SW 1271 (cell line): ENCODE data around the gene LRRC27.

Source experiments
- DNase-seq, 2 experiments: peaks; one replicate each; lab custom pipeline; 2025; lab: John Stamatoyannopoulos, UW

LRRC27 gene

DNA sequence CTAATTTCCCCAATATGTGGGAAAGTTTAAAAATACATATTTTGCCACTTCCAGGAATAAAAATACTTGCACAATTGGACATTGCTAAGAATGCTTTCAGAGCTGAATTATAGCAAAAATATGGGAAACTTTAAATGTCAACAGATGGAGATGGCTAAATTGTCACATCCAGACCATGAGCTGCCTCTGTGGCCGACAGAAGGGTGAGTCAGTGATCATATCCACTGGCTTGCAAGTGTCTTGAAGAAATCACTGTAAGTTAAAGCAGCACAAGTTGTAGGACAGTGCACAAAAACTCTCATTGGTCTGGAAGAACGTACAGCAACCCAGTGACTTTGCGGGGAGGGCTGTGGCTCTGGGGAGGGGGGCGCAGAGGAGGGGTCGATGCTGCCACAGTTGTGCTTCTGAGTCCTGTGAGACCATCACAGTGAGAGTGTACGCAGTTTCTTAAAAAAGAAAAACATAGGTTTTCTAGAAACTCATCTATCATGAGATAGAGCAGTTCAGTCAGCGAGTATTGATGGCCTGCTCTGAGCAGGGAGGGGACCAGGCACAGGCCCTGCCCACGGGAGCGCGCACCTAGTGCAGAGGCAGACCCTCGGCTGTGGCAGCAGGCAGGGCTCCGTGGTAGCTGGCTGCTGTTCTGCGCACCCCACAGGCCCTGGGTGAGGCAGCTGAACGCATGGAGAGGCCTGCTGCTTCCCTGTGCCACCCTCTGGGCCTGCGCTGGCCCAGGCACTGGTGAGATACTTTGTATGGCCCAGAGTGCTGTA is 25.5 kb downstream of the LRRC27 start:
- no peak for DNase-seq

DNA sequence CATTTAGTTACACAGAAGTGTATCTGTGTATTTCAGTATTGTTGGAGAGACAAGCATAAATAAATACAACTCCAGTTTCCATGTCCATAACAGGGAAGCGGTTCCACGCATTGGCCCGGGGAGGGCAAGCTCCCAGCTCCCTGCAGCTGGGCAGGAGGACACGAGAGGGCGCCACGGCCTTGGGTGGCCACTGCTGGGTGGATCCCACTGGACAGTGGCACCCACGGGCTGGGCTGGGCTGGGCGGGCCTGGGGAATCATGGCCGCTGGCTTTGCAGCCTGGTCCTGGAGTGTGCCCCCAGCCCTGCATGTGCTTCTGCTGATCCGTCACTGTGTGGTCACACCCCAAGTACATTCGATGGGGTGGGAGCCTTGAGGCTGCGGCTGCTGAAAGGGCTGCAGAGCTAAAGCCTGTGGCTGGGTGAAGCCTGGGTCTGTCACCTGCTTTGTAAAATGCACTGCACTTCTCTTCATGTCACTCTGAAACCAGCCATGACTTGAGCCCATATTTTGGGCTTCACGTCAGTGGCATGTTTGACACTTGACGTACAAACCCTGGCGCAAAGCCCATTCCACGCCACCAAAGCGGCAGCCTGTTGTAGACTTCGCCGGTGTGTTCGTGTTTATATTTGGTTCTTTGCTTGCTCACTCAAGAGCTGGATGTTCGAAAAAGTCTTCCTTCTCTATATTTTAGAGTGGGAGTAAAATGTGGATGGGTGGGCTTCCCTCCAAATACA is 27.5 kb downstream of the LRRC27 start:
- DNase-seq = no peak

DNA sequence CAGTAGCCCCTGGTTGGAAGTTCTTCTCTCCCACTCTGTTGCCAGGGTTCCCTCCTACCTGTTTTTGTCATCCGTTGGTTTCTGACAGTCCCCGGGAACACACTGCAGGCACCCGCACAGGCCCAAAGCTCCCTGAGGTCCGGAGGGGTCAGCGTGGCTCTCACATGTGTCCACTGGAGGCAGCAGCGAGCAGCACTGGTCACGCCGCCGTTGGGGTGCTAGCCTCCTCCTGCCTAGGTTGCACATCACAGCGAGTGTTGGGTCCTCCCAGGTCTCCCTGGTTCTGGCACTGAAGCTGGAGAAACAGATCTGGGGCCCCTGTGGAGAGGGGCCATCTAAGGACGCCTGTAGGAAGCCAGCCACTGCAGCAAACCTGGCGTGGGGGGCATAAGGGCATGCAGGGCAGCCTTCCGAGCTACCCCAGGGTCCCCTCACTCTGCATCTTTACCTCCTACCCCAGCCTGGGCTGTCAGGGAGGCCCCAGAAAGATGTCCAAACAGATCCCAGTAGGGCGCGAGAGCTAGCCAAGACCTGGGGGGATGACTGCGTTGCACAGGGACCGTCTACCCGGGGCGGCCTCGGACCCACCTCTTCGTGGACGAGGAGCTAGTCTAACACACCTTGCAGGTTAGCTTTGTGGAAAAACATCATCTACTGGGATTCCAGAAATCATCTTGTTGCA is 28.9 kb downstream of the LRRC27 start:
- no peak for DNase-seq

DNA sequence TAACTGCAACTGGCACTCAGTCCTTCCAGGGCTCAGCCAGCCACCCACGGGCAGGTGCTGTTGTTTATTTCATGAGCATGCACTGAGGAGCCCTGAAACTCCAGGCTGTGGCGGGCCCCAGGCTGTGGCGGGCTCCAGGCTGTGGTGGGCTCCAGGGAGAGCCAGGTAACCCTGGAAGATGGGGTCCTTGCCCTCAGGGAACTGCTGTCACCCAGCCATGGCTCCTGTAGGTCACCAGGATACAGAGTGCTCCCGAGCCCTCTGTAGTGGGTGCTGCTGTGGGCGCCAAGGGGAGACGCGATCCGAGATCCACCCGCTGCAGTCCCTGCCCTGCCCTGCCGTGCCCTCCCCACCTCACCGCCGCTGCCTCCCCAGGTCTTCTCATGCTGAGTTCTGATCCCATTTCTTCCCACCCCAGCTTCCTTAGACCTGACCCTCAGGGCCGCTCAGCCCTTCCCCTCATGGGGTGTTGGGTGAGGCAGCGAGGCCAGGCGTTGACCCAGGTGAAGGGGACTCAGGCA is 29.6 kb downstream of the LRRC27 start:
- DNase-seq = no peak

DNA sequence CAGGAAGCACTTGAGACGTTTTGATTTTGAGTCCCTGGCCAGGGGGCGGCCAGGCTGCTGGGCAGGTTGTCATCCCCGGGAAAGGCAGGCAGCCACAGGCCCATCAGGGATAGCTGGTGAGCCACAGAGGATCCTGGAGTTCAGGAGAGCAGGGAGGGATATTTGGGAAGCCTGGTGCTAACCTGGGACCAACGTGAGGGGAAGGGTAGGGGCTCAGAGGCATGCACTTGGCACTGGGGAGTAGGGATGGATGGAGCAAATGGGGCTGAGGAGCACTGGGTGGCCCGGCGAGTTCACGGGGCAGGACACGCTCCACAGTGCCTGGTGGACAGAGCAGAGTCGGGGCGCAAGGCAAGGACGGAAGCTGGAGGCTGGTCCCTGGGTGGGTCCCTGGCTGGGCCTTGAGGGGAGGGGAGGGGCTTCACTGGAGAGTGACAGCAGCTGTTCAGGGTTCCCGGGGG is 30.2 kb downstream of the LRRC27 start:
- DNase-seq = no peak

DNA sequence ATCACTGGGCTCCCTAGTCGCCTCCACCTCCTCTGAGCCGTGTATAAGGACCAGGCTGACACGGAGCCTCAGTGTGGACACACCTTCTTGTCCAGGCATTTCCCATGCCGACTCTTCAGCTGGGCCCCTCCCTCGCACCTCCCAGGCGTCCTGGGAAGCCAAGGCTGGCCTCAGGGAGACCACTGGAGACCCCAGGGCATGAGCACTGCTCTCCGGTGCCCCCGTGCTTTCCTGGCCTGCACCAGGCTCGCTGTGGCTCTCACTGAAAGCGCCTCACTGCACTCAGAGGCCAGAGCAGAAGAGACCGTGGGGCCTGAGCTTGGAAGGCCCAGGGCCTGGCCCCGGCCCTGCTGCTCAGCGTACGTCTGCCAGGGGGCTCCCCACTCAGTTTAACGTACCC is 31.4 kb downstream of the LRRC27 start:
- no peak for DNase-seq

DNA sequence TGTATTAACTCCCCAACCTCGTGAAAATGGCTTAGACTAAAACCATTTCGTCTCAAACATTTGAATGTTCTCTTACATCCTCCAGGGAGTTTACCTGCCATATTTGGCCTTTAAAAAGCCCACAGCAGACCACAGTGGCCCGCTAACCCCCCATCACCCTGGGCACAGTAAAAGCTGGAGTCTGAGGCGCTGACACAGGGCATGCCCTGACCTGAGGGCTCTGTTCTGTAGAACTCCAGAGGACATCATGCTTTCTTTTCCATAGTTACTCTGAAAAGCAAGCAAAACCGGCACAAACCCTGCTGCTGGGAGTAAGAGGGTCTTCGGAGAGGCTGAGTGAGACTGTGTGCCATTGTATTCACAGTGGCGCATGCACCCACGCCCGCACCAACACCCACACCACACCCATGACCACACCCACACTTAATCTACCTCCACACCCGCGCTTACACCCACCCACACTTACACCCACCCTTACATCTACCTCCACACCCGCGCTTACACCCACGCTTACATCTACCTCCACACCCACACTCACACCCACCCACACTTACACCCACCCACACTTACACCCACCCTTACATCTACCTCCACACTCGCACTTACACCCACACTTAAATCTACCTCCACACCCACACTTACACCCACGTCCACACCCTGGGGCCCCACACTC is 32.1 kb downstream of the LRRC27 start:
- no peak for DNase-seq

DNA sequence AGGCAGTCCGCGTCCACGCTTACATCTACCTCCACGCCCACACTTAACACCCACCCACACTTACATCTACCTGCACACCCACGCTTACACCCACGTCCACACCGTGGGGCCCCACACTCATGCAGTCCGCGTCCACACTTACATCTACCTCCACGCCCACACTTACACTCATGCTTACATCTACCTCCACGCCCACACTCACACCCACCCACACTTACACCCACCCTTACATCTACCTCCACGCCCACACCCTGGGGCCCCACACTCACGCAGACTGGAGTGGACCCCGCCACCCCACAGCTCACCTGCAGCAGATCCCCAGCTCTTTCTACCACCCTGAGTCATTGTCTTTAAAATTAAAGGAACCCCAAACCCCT is 32.6 kb downstream of the LRRC27 start:
- DNase-seq = no peak

DNA sequence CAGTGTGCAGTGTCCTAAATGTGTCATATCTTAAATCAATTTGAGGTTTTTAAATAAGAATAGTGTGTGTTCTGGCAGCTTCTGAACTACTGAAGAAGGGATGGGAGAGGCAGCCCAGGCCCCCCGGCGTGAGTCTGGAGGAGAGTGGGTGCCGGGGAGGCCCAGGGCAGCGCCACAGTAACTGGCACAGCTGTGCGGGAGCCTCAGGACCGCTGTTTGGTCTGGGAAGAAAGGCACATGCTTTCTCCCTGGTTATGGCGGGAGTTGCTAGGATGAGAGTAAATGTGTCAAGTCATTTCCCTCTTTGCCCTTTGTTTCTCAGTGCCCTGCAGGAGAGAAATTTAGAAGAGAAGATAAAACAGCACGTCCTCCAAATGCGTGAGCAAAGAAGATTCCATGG is 33.1 kb downstream of the LRRC27 start:
- no peak for DNase-seq

DNA sequence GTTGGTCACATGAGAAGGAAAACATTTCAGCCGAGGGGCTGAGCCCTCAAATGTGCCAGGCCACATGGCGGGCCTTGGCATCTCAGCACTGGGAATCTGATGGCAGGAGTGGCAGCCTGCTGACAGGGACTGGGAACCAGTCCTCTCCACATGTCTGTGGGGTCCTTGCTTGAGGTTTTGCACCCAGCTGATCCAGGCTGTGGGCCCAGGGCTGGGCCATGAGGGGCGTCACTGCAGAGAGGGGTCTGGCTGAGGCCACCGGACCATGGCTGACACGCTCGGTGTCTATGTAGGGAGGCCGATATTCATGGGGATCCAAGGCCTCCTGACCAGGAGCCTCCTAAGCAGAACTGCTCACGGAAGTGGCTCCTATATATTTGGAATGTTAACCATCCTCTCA is 34.0 kb downstream of the LRRC27 start:
- no peak for DNase-seq

DNA sequence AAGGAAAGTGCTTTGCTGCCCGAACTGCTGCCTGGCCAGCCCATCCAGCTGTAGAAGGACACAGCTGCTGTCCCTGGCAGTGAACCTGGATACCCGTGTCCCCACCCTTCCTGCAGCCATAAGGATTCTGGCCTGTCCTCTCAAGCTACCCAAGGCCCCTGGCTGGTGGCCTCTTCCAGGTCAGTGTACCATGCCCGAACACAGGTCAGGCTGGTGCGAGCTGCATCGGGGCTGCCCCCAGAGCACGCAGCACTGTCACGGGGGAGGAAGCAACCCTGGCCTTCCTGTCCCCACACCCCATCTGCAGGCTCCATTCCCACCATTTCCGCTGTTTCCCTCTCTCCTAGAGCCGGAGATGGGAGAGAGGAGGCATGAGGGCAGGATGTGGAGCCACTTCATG is 34.5 kb downstream of the LRRC27 start:
- DNase-seq = no peak

DNA sequence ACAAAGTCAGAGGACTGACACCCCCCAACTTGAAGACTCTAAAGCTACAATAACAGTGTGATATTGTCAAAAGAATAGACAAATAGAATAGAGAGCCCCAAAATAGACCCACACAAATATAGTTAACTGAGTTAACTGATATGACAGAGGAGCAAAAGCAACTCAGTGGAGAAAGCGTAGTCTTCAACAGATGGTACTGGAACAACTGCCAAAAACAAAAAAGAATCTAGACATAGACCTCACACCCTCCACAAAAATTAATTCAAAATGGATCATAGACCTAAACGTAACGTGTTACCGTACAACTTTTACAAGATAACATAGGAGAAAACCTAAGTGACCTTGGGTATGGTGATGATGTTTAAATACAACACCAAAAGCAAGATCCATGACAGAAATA is 36.4 kb downstream of the LRRC27 start:
- DNase-seq = no peak

DNA sequence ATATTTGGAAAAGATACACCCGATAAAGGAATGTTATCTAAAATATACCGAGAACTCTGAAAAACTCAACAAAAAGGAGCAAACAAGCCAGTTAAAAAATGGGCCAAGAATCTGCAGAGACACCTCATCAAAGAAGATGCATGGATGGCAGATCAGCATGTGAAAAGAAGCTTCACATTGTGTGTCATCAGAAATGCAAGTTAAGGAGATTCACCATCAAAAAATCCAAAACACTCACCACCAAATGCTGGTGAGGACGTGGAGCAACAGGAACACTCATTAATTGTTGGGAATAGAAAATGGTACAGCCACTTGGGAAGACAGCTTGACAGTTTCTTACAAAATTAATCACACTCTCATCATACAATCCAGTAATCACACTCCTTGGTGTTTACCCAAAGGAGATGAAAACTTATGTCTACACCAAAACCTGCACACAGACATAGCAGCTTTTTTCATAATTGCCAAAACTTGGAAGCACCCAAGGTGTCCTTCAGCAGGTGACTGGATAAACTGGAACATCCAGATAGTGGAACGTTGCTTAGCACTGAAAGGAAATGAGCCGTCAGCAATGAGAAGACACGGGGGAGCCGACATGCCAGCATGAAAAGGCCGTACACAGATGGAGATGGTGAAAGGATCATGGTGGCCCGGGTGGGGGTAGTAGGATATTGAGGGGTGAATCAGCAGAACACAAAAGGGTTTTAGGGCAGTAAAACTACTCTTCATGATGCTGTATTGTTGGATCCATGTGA is 37.1 kb downstream of the LRRC27 start:
- DNase-seq = no peak

DNA sequence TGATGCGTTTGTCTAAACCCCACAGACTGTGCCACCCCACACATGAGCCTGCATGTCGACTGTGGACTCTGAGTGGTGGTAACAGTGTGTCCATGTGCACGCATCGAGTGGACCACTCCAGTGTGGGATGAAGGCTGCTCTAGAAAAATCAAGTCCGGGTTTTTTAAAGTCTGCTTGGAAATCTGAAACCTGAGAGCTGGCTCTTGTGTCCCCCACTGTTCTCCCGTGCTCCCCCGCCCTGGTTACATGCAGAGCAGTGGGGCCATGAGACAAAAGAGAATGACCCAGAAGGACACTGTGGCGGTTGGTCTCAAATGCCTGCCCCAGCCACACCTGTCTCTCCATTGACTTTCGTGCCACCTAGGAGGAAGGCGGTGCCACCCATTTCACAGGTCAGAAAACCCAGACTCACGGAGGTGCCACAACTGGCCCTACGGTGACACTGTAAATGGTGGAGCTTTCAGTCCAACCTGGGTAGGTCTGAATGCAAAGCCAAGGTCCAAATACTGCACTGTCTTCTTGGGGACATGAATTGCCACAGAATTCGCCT is 37.7 kb downstream of the LRRC27 start:
- DNase-seq = no peak

DNA sequence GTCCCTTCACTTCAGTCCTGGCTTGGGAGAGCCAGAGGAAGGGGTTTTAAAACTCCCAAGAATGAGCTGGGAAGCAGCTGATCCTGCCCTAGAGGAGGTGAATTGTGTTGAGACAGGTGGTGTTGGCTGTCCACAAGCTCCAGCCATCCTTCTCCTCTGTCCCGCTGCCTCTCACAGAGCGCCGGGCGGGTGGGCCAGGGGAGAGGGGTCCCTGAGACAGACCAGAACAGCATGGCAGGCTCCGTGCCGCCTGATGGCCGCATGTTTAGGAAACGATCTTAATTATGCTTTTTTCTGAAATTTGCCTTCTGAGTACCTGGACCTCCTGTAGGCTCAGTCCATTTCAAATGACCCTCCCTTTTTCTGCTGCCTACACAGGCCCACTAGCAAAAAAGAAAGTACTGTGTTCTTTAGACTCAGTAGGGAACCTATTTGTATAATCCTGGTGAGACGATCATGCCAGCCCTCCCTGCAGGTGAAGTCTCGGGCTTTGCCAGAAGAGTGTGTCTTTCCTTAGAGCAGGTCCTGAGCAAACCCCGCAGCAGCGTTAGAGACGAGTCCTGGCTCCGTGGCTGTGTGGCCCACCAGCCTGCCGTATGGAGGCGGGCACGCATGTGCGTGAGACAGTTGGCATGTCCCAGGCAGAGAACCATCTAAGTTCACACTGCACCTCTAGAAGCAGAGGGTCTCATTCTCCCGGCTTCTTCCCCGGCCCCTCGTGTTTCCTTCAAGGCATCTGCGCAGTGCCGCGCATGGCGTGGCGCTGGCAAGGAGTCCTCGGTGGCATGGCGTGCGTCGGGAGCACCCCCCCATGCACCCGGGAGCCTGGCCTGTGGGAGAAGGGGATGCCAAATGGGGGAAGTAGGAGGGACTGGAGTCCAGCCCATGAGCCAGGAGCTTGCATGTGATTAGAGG is 38.7 kb downstream of the LRRC27 start:
- no peak for DNase-seq

DNA sequence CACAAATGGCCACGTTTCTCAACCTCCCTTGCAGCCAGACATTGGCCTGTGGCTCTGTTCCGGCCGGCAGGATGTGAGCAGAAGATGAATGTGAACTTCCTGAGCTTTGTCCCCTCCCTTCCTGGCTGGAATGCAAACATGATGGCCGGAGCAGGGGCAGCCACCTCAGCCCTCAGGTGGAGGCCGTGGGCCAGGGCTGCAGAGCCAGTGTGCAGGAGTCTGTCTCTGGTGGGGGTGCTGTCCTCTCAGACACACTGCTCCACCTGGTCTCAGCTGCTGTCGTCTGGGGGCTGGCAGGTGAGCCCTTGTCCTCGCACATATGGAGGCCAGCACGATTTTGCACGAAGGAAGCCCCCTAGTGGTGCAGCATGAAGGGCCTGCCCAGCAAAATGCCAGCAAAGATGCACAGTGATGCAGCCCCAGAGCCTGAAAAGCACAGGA is 39.7 kb downstream of the LRRC27 start:
- DNase-seq = no peak

DNA sequence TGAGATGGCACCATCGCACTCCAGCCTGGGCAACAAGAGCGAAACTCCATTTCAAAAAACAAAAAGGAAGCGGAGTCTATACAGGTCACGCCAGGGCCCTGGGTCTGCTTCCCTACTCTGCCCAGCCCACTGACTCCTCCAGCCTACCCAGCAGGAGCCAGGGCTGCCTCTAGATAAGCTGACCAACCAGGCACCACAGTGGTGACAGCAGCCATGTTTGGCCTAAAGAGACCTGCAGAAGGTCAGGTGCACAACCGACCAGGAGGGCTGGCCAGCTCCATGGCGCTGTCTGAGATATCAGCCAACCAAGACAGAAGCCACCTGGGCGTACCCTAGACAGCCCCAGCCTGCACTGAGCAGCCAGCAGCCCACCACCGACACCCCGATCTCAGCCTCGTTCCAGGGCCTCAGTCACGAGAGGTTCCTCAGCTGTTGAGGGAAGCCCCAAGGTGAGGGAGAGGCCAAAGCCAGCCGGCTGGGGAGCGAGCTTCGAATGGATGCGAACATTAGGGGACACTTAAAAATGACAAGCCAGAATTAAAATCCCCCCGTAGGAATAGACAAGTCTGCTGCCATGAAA is 40.6 kb downstream of the LRRC27 start:
- DNase-seq = no peak

DNA sequence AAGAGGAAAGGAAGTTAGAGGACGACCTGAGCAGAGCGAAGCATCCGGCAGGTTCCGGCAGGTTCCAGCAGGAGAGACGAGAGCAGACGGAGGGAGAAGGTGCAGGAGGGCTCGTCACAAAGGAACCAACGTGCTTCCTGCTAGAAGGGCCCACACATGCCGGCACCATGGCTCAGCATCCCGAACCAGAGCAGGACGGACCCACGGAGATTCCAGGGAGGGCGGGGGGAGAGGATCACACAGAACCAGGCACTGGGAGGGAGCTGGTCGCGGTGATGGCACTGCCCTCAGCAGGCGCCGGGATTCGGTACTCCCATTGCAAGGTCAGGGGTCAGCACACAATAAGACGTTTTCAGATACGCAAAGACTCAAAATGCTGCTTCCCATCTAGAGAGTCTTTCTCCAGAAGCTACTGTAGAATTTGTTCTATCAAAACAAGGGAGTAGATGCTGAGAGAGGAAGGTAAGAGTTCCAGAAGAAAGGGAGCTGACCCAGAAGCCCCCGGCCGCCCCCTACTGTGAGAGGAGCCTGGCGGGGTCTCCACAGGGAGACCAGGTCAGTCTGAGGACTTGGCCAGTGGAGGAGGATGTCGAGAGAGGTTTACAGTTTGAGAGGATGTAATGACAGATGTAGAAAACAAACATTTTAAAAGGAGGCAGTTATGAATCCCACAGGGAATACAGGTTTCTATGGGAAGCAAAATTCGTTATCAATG is 41.4 kb downstream of the LRRC27 start:
- no peak for DNase-seq

DNA sequence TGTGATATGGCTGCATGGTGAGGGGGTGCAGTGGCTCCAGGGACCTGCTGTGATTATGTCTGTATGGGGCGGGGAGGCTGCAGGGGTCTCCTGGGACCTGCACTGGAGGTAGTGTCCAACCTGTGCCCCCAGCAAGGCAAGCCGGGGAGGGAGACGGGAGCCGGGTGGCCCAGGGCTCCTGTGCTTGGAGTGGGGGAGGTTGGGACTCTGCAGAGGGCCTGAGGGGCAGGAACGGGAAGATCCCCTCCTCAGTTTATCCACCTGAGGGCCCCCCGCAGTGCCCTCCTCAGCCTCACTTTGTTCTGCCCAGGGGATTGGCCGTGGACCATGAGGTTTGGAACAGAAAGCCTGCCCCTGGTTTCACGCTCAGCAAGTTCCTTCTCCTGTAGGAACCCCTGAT is 42.2 kb downstream of the LRRC27 start:
- no peak for DNase-seq
